Erythroblast (primary cell): ENCODE data around the gene CCNYL1.
"Not testable (repeated sequence)": the region's sequence is repeated elsewhere in the genome, so short reads cannot be mapped to it uniquely, and the experiment has no call there.

Experiments used
- DNase-seq, 2 experiments: peaks; one replicate each; lab custom pipeline; 2025; lab: John Stamatoyannopoulos, UW
- GATA1 ChIP-seq: IDR thresholded peaks from 2 replicates; pipeline ENCODE4 v1.6.1; 2011; ENCODE audit warnings: low read depth, mild to moderate bottlenecking, control low read depth, low read length, moderate library complexity
- POLR2A ChIP-seq: IDR thresholded peaks from 2 replicates; pipeline ENCODE4 v1.6.1; 2011; ENCODE audit warnings: mild to moderate bottlenecking, low read length

Gene CCNYL1

DNA sequence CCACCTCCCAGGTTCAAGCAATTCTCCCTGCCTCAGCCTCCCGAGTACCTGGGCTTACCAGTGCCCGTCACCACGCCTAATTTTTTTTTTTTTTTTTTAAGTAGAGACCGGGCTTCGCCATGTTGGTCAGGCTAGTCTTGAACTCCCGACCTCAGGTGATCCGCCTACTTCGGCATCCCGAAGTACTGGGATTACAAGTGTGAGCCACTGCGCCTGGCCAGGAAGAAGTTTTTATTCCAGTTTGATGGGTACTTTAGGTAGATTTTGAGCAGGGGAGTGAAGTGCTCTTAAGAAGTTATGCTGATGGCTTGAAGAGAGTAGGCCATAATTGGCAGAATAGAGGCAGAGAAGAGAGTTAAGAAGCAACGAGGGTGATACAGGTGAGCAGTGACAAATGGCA lies 33.0 kb downstream of the CCNYL1 start:
- TF ChIP-seq POLR2A = no peak
- TF ChIP-seq GATA1 = no peak
- DNase-seq = no peak

DNA sequence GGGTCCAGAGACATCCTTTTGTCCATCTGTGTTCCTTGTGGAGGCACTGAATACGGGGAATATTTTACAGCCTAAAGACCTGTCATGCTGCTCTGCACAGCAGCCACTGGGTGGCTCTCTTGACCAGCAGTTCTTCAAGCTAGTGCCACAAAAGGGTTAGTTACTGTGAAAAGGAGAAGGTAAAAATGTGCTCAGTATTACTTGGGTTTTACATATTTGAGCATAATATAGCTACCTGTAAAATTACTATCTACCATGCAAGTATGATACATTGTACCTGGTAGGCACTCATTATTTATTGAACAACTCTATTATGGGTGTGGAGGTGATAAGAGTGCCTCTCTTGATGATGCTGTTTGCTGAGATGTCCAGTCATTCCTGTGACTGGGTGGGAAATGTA lies 34.7 kb downstream of the CCNYL1 start:
- TF ChIP-seq GATA1 (no peak), POLR2A (no peak)
- DNase-seq = peak; percentile 77 to 85

DNA sequence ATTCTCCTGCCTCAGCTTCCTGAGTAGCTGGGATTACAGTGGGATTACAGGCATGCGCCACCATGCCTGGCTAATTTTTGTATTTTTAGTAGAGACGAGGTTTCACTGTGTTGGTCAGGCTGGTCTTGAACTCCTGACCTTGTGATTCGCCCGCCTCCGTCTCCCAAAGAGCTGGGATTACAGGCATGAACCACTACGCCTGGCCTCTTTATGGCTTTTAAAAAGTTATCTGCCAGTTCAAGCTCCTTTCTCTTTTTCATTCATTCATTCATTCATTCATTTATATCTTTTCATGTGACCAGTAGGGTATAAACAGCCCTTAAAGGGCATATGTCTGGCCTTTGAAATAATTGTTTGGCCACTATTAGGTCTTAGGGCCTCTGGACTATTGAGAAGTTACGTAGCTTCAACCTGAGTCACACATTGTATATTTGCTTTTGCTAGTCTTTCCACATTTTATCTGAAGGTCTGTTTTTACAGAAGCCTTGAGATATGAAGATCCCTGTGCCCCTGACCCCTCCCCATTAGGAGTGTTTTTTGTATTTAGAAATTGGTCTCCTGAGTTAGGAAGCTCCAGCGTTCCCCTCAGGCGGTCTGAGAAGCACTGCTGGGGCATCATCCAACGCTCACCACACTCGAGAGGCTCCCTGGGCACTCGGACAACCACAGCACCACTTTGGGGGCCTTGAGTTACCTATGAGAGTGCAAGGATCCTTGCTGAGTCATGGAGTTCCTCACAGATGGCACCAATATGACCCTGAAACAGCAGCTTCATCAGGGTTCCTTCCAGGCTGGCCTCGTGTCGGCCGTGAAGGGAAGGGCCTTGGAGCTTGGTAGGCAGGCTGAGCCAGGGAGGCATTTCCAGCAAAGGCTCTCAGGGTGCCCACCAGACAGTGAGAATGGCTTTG lies 36.5 kb downstream of the CCNYL1 start:
- no peak for DNase-seq
- TF ChIP-seq GATA1 (no peak), POLR2A (no peak)

DNA sequence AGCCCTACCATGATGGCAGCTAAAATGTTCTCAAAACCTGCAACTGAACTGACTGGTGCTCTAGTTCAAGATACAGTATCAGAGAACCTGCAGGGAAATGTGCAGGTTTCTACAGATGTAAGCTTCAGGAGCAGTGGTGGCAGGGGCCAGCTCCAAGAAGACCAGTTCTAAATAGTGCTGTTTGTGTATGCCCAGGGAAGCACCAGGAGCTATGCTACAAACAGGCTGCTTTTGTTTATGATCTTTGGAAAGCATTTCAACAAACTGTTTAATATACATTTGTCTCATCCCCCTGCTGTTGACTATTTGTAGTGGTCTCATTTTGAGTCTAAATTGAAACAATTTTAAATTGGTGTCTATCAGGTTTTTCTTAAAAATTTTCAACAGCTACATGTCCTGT lies 37.6 kb downstream of the CCNYL1 start:
- no peak for TF ChIP-seq POLR2A
- TF ChIP-seq GATA1 = no peak

DNA sequence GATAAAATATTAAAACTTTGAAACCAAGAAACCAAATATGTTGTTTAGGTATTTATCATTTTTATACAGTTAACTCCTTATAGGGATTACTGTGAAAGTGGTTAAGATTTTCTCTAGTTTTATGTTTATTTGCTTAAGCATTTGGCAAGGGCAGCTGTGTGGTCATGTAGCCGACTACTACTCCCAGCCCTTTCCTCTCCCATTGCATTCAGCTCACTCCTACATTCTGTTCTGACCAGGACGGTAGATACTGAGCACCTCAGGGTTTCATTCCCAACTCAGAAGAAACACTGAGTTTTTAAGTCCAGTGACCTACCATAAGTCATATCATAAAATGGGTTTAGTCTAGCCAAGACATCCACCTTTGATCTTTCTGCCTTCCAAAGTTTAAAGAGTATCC lies 38.4 kb downstream of the CCNYL1 start:
- DNase-seq = no peak
- no peak for TF ChIP-seq POLR2A
- TF ChIP-seq GATA1 = no peak

More for the DNA sequence above, 37.6 kb downstream of the CCNYL1 start:
- DNase-seq = no peak

DNA sequence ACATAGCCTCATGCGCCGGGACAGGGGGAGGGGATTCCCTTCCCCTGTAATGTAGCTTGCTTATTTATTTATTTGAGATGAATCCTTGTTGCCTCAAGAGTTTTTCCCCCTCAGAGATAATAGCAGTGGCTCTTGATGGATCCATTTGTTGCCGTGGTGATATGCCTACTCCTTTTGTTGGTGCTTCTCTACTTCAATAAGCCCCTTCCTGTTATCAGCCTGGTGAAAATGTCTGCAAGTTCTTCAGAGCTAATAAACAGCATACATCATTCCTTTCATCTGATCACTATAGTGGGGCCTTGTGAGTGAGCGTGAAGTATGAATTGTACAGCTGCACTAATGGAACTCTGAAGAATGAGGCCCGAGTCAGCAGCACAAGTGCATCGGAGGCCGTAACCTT lies 38.9 kb downstream of the CCNYL1 start:
- TF ChIP-seq GATA1 = no peak
- peak; percentile 2 for TF ChIP-seq POLR2A
- DNase-seq = no peak

DNA sequence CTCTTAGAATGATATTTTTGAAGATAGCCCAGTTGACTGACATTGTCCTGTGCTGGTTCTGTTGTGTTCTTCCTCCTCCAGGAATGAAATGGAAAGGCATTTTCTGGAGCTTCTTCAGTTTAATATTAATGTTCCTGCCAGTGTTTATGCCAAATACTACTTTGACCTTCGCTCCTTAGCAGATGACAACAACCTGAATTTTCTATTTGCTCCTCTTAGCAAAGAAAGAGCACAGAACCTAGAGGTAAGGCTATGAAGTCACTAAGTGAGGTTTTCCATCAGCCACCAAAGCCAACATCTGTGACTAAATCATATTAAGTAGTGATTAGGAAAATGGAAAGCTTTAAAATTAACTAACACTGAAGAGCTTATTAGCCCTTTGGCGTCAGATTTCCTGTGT lies 39.4 kb downstream of the CCNYL1 start:
- DNase-seq = no peak
- TF ChIP-seq POLR2A (no peak), GATA1 (no peak)

DNA sequence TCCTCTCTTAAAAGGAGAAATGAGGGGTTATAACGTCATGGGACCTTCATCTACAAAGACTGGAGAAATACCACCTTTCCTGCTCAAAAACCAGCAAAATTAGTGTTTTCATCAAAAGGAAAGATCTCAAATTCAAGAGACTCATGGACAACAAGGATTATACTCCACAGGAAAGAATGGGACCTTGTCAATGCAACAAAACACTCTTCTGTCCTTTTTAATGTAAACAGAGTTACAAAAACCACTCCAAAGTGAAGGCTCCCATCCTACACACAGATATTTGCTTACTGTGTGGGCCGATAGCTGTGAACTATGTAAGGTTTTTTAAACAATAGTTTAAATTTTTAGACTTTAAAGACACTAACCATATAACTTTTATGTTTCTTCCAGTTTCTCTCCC lies 42.2 kb downstream of the CCNYL1 start:
- not testable (repeated sequence) for DNase-seq

DNA sequence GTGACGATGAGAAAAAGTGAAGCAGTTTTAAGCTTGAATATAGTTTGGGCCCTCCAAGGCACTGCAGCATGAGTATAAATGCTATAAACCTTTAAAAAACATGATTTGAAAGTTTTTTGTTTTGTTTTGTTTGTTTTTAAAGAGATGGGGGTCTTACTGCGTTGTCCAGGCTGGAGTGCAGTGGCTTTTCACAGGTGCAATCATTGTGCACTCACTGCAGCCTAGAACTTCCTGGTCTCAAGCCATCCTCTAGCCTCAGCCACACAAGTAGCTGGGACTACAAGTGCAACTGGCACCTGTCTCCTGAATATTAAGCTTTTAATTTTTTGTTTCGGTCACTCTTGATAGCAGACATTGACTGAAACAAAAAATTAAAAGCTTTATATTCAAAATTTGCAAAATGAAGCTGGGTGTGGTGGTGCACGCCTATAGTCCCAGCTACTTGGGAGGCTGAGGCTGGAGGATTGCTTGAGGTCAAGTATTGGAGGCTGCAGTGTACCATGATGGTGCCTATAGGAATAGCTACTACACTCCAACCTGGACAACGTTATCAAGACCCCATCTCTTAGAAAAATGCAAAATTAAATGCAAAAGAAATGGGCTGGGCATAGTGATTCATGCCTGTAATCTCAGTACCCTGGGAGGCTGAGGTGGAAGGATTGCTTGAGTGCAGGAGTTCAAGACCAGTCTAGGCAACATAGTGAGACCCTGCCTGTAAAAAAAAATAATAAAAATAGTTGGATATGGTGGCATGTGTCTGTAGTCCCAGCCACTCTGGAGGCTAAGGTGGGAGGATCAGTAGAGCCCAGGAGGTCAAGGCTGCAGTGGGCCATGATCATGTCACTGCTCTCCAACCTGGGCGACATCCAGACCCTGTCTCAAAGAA lies 43.3 kb downstream of the CCNYL1 start:
- TF ChIP-seq GATA1 = no peak
- TF ChIP-seq POLR2A = no peak
- DNase-seq = no peak

DNA sequence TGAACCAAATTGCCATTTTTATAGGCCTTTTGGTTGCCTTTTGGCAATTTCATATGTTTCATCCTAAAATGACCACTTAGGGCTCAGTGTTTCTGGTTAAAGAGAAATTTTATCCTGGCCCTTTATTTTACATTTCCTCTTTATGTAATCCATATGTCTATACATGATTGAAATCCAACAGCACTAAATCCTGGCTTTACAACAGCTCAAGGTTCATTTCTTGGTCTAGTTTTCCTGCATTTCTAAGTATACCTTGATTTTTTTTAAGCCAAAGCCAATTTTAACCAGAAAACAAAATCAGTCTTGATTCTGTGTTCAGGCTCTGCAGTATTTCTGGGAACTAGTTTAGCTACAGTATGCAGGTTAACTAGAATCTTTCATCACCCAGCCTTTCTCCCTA lies 46.6 kb downstream of the CCNYL1 start:
- no peak for TF ChIP-seq POLR2A
- no peak for DNase-seq

DNA sequence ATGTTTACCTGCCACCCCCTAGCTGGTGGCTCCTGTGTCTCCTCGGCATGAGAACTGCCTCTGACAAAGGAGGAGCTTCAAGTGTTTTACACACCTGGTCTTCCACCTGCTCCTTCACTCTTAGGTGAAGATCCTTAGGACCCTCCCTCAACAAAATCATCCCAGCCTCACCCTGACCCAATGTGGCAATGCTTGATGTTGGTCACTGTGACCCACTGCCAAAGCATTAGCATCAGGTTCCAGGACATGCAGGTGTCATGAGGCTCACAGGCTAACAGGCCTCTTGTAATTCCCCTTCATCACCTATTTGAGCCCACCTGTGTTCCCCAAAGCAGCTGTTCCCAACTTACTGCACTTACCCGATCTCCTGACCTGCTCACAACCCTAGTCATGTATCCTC lies 48.5 kb downstream of the CCNYL1 start:
- TF ChIP-seq GATA1 (no peak), POLR2A (no peak)
- no peak for DNase-seq

DNA sequence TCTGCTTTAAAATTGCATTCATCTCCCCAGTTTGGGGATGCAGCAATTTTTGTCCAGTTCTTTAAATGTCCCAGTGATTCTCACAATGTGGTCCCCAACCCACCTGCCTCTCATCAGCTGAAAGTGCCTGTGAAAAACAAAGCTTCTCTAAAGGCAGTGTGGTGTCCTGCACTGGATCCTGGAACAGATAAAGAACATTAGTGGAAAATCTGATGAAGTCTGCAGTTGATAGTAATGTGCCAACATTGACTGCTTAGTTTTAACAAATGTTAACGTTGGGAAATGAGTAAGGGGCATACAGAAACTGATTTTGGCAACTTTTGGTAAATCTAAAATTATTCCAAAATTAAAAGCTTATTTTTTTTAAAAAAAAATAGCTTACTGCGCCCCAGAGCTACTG lies 49.0 kb downstream of the CCNYL1 start:
- DNase-seq = no peak
- TF ChIP-seq GATA1 (no peak), POLR2A (no peak)

DNA sequence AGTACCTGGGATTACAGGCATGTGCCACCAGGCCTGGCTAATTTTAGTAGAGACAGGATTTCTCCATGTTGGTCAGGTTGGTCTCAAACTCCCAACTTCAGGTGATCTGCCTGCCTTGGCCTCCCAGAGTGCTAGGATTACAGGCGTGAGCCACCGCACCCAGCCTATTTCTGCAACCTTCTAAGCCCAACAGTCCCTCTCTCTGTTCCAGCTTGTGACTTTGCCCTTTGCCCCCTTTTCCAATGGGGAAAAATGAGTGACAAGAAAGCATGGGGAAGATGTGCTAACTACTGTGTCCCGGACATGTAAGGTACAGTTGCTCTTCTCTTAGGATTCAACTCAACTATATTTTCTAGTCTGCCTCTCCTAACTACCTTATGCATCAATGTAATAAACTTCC lies 50.0 kb downstream of the CCNYL1 start:
- DNase-seq = not testable (repeated sequence)

DNA sequence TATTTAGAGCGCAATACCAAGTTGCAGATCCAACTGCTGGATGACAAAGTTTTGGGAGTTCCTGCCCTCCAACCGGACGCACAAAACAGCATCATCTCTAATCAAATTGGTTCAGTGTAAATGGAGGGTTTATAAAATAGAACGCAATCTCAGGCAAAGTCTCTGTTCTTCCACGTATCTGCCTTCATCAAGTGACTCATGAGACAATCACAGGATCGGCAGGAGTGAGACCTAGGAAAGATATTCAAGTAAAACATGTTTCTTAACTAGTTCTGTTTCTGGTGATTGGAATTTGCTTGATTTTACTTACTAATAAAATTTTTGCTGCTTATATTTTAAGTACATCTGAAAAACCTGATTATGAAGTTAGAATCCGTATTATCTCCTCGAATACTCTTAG lies 50.7 kb downstream of the CCNYL1 start:
- DNase-seq = no peak
- TF ChIP-seq GATA1 = no peak
- no peak for TF ChIP-seq POLR2A
